Vagina (tissue), 2 donors: ENCODE data around the gene HSD17B8.

ENCODE experiments used
- POLR2A ChIP-seq, 2 donors: fragments of 450-650 bp; IDR thresholded peaks; one replicate each; pipeline ENCODE4 v1.6.1; 2017; ENCODE audit warnings: antibody characterized with exemption in 2 of 2, mild to moderate bottlenecking in 2 of 2, moderate library complexity in 2 of 2
- TF ChIP-seq, protein P1 (sequence below), 3 experiments: fragments of 450-650 bp in 2 of 3; fragments of 200-600 bp in 1 of 3; sonication (generic) in 1 of 3; IDR thresholded peaks; one replicate each; pipeline ENCODE4 v1.5.1; 2017 to 2019; ENCODE audit warnings: antibody characterized with exemption in 3 of 3, mild to moderate bottlenecking in 2 of 3, moderate library complexity in 2 of 3

DNA sequence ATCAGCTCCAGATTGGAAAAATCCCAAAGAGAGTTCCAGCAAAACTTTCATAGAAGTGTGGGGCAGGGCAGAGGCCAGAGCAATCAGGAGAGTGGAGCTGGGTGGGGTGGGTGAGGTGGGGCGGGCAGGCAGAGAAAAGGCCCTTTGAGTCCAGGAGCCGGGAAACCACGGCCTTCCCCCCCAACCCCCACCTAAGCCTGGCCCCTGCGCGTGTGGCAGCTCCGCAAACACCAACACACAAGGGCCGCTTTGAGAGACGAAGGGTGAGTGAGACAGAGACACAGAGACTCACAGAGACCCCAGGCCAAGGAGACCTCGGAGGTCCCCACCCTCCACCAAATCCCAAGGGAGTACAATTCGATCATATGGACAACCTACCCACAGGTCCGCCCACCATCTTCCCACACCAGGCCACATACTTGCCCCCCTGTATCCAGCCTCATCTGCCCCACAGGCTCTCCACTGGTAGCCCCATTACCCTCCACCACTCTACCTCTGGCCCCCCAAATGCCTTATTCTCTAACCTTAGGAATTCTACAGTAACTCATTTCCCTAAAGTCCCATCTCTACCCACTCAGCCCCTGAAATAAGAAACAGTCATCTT lies 13.8 kb upstream of the HSD17B8 start:
- TF ChIP-seq, protein P1, sequence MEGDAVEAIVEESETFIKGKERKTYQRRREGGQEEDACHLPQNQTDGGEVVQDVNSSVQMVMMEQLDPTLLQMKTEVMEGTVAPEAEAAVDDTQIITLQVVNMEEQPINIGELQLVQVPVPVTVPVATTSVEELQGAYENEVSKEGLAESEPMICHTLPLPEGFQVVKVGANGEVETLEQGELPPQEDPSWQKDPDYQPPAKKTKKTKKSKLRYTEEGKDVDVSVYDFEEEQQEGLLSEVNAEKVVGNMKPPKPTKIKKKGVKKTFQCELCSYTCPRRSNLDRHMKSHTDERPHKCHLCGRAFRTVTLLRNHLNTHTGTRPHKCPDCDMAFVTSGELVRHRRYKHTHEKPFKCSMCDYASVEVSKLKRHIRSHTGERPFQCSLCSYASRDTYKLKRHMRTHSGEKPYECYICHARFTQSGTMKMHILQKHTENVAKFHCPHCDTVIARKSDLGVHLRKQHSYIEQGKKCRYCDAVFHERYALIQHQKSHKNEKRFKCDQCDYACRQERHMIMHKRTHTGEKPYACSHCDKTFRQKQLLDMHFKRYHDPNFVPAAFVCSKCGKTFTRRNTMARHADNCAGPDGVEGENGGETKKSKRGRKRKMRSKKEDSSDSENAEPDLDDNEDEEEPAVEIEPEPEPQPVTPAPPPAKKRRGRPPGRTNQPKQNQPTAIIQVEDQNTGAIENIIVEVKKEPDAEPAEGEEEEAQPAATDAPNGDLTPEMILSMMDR (IDR thresholded peaks at IDR 0.05): no peak
- TF ChIP-seq POLR2A (IDR thresholded peaks at IDR 0.05): no peak
